Measurements from ENCODE around the gene CCNDBP1.
"Not testable (repeated sequence)": the region's sequence is repeated elsewhere in the genome, so short reads cannot be mapped to it uniquely, and the experiment has no call there.

The CCNDBP1 gene

GRCh38 chr15:43190178-43190577, 5.0 kb downstream of the CCNDBP1 start:
- in situ Hi-C loops (cut with MboI; ENCODE audit: low sequenced_read_pairs) = no loop called here

GRCh38 chr15:43193710-43194109, 8.5 kb downstream of the CCNDBP1 start:
- in situ Hi-C loops (cut with MboI; ENCODE audit: low sequenced_read_pairs) = no loop called here

GRCh38 chr15:43194795-43195194, 9.6 kb downstream of the CCNDBP1 start:
- in situ Hi-C loops (cut with MboI; ENCODE audit: low sequenced_read_pairs) = no loop called here

- in situ Hi-C loops (cut with MboI; ENCODE audit: low sequenced_read_pairs) = no loop called here
These were observed 11.8 kb downstream of the CCNDBP1 start for GRCh38 chr15:43196760-43197548.

- in situ Hi-C loops (cut with MboI; ENCODE audit: low sequenced_read_pairs) = not testable (repeated sequence)
These were observed 12.6 kb downstream of the CCNDBP1 start for GRCh38 chr15:43197773-43198172.

GRCh38 chr15:43198556-43198955, 13.4 kb downstream of the CCNDBP1 start:
- in situ Hi-C loops (cut with MboI; ENCODE audit: low sequenced_read_pairs) = not testable (repeated sequence)

GRCh38 chr15:43198992-43199391, 13.8 kb downstream of the CCNDBP1 start:
- in situ Hi-C loops (cut with MboI; ENCODE audit: low sequenced_read_pairs) = no loop called here

- in situ Hi-C loops (cut with MboI; ENCODE audit: low sequenced_read_pairs) = no loop called here
These were observed 14.8 kb downstream of the CCNDBP1 start for GRCh38 chr15:43199945-43200488.

GRCh38 chr15:43204016-43204901, 19.1 kb downstream of the CCNDBP1 start:
- in situ Hi-C loops (cut with MboI; ENCODE audit: low sequenced_read_pairs) = no loop called here

- in situ Hi-C loops (cut with MboI; ENCODE audit: low sequenced_read_pairs) = no loop called here
These were observed 20.9 kb downstream of the CCNDBP1 start for GRCh38 chr15:43206054-43206453.

GRCh38 chr15:43207024-43207423, 21.8 kb downstream of the CCNDBP1 start:
- in situ Hi-C loops (cut with MboI; ENCODE audit: low sequenced_read_pairs) = no loop called here

- in situ Hi-C loops (cut with MboI; ENCODE audit: low sequenced_read_pairs) = no loop called here
These were observed 23.1 kb downstream of the CCNDBP1 start for GRCh38 chr15:43208052-43209002.

- in situ Hi-C loops (cut with MboI; ENCODE audit: low sequenced_read_pairs) = no loop called here
These were observed 24.0 kb downstream of the CCNDBP1 start for GRCh38 chr15:43209059-43209824.

GRCh38 chr15:43210172-43210745, 25.1 kb downstream of the CCNDBP1 start:
- in situ Hi-C loops (cut with MboI; ENCODE audit: low sequenced_read_pairs) = no loop called here

- in situ Hi-C loops (cut with MboI; ENCODE audit: low sequenced_read_pairs) = no loop called here
These were observed 25.6 kb downstream of the CCNDBP1 start for GRCh38 chr15:43210807-43211206.

- in situ Hi-C loops (cut with MboI; ENCODE audit: low sequenced_read_pairs) = no loop called here
These were observed 26.1 kb downstream of the CCNDBP1 start for GRCh38 chr15:43211224-43211735.

GRCh38 chr15:43212299-43212698, 27.1 kb downstream of the CCNDBP1 start:
- in situ Hi-C loops (cut with MboI; ENCODE audit: low sequenced_read_pairs) = no loop called here

- in situ Hi-C loops (cut with MboI; ENCODE audit: low sequenced_read_pairs) = no loop called here
These were observed 27.7 kb downstream of the CCNDBP1 start for GRCh38 chr15:43212951-43213350.

- in situ Hi-C loops (cut with MboI; ENCODE audit: low sequenced_read_pairs) = no loop called here
These were observed 28.3 kb downstream of the CCNDBP1 start for GRCh38 chr15:43213466-43213865.

Data from HL-60/S4 treated with retinoic acid at 250 ng/mL for 4 days and 3 days (cell line).